ENCODE results near the gene SLC48A1. TPM values are rescaled to one million over a fixed set of nuclear protein-coding genes. Genes with fewer than 3 reads are reported as not detected.

SLC48A1 gene
- polyA plus RNA-seq, 1 of the 3 experiments (the other 2 are of a cell fraction), result 7.3 TPM

- POLR2A ChIA-PET, result interaction anchor here (1.1 kb wide), 1 partner anchor 11 kb away, joined by 3 read pairs; no protein-coding TSS in a partner anchor
- Histone ChIP-seq H3K4me3 (ENCODE audit: low read depth in 2 of 2, low read length in 1 of 2) (peak overlapping the region; percentile 63 to 83), H3F3A (replicated peaks; ENCODE audit: insufficient read depth) (peaks cover 9% of the 10 kb centered on the region), H3K27ac (ENCODE audit: low read depth in 2 of 2, low read length in 1 of 2) (peak overlapping the region; percentile 90 to 92; a peak in 3 of 4 replicates), H3K79me2 (ENCODE audit: insufficient read depth) (peaks cover 73% of the 10 kb centered on the region), H3K4me2 (peak overlapping the region; percentile 97), H3K36me3 (replicated peaks in 1 of 2; ENCODE audit: control insufficient read depth in 1 of 2, insufficient read depth in 2 of 2, low read length in 1 of 2) (peaks cover 3 to 6% of the 10 kb centered on the region in 2 experiments), H4K20me1 (ENCODE audit: insufficient read depth) (peaks cover 51% of the 10 kb centered on the region), H3K9ac (peak overlapping the region; percentile 98), H3K4me1 (ENCODE audit: control insufficient read depth in 1 of 2, insufficient read depth in 2 of 2, low read depth in 1 of 2, low read length in 1 of 2) (peaks cover 38 to 48% of the 10 kb centered on the region in 2 experiments), H3K9me2 (no peaks in the 10 kb centered on the region), H3K27me3 (ENCODE audit: insufficient read depth) (no peaks in the 10 kb centered on the region), H2AFZ (ENCODE audit: low read depth) (no peak overlapping the region), H3K9me3 (no peaks in the 10 kb centered on the region)
- DNase-seq, result peak; percentile 70
- CTCF ChIA-PET, result interaction anchor here (1.0 to 7.3 kb wide), 17 partner anchors 9 to 131 kb away, joined by 3 to 59 read pairs (median 5); no protein-coding TSS in a partner anchor
- TF ChIP-seq ZBTB33 (IDR thresholded peaks at IDR 0.05; ENCODE audit: borderline replicate concordance, low read depth), result no peak
- no peak for TF ChIP-seq USF2 (IDR thresholded peaks at IDR 0.05; ENCODE audit: borderline replicate concordance, low read depth, low read length)
- no peak for TF ChIP-seq CTCF (IDR thresholded peaks at IDR 0.05)
- TF ChIP-seq TCF12 (IDR thresholded peaks at IDR 0.05), result no peak
- TF ChIP-seq FOXJ3 (CRISPR knock-in tag; IDR thresholded peaks at IDR 0.05), result no peak
- TF ChIP-seq EZH2phosphoT487 (IDR thresholded peaks at IDR 0.05; ENCODE audit: borderline replicate concordance, low read depth), result no peak
- no peak for TF ChIP-seq NFIC (IDR thresholded peaks at IDR 0.05; ENCODE audit: borderline replicate concordance)
- TF ChIP-seq MEF2A (IDR thresholded peaks at IDR 0.05; ENCODE audit: borderline replicate concordance, low read depth), result no peak
- TF ChIP-seq PBX3 (IDR thresholded peaks at IDR 0.05), result no peak
- no peak for TF ChIP-seq GABPA (IDR thresholded peaks at IDR 0.05; ENCODE audit: low read depth)
- no peak for TF ChIP-seq FOSL2 (IDR thresholded peaks at IDR 0.05; ENCODE audit: borderline replicate concordance, low read depth)
- TF ChIP-seq NRF1 (IDR thresholded peaks at IDR 0.05; ENCODE audit: low read depth, low read length), result no peak
- TF ChIP-seq SMC3 (IDR thresholded peaks at IDR 0.05; ENCODE audit: low read depth, low read length), result no peak
- TF ChIP-seq RAD21 (IDR thresholded peaks at IDR 0.05; ENCODE audit: low read length), result no peak
- no peak for TF ChIP-seq RCOR1 (IDR thresholded peaks at IDR 0.05; ENCODE audit: low read length)
- TF ChIP-seq CHD2 (IDR thresholded peaks at IDR 0.05; ENCODE audit: low read length, partially characterized antibody), result no peak
- TF ChIP-seq EP300 (IDR thresholded peaks at IDR 0.05; ENCODE audit: borderline replicate concordance in 1 of 2, low read depth in 1 of 2, low read length in 1 of 2), result no peak
- TF ChIP-seq, protein P1, sequence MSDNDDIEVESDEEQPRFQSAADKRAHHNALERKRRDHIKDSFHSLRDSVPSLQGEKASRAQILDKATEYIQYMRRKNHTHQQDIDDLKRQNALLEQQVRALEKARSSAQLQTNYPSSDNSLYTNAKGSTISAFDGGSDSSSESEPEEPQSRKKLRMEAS (IDR thresholded peaks at IDR 0.05; ENCODE audit: low read depth), result no peak
- TF ChIP-seq FOXM1 (IDR thresholded peaks at IDR 0.05; ENCODE audit: low read depth), result no peak
- TF ChIP-seq, protein P2, sequence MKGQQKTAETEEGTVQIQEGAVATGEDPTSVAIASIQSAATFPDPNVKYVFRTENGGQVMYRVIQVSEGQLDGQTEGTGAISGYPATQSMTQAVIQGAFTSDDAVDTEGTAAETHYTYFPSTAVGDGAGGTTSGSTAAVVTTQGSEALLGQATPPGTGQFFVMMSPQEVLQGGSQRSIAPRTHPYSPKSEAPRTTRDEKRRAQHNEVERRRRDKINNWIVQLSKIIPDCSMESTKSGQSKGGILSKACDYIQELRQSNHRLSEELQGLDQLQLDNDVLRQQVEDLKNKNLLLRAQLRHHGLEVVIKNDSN (IDR thresholded peaks at IDR 0.05; ENCODE audit: borderline replicate concordance, low read depth), result no peak
- WGBS (ENCODE audit: low lambda C conversion rate), result 63% methylated on average over 4 of the region's 23 CpGs
Measured at GRCh38 chr12:47818467-47819137, 45.6 kb downstream of the SLC48A1 start.

Data from SK-N-SH (cell line).